K562 (cell line): ENCODE data around the gene LYPLA2. TPM values are rescaled to one million over a fixed set of nuclear protein-coding genes. Genes with fewer than 3 reads are reported as not detected.

Experiments
- CHD4 ChIP-seq: fragments of 200-600 bp; sonication (generic); IDR thresholded peaks from 3 replicates; pipeline ENCODE4 v1.6.1; 2012; ENCODE audit warnings: low read depth, mild to moderate bottlenecking, mixed read lengths, low read length, inconsistent platforms; ENCODE audit not compliant: insufficient read depth, insufficient replicate concordance, poor library complexity, severe bottlenecking
- HNRNPUL1 ChIP-seq: fragments of 200-400 bp; formaldehyde crosslinking; IDR thresholded peaks from 2 replicates; pipeline ENCODE4 v1.6.1; 2017; ENCODE audit warnings: low read length
- MYC ChIP-seq, 2 experiments: fragments of 250-450 bp in 1 of 2; sonication (Bioruptor Pico) in 1 of 2; IDR thresholded peaks; 2 replicates each; pipeline versions ENCODE4 v1.5.1 to v1.6.1; 2012 to 2021; ENCODE audit warnings: low read depth in 2 of 2, borderline replicate concordance in 1 of 2, improper control_type of control experiment in 1 of 2, low read length in 1 of 2, mild to moderate bottlenecking in 1 of 2, moderate library complexity in 1 of 2
- NEUROD1 ChIP-seq: fragments of 150-350 bp; IDR thresholded peaks from 2 replicates; pipeline ENCODE4 v1.6.1; 2014; ENCODE audit warnings: borderline replicate concordance, low read length, low read depth; ENCODE audit not compliant: partially characterized antibody
- PRPF4 ChIP-seq: fragments of 200-400 bp; formaldehyde crosslinking; IDR thresholded peaks from one replicate; pipeline ENCODE4 v1.6.1; 2017; ENCODE audit warnings: low read length, low read depth, mild to moderate bottlenecking; ENCODE audit not compliant: insufficient read depth, poor library complexity, severe bottlenecking
- RBBP5 ChIP-seq: fragments of 200-600 bp; sonication (generic); IDR thresholded peaks from 2 replicates; pipeline ENCODE4 v1.6.1; 2012; ENCODE audit warnings: borderline replicate concordance, mild to moderate bottlenecking, low read length, control low read depth, inconsistent platforms; ENCODE audit not compliant: insufficient read depth, poor library complexity, severe bottlenecking
- TAF1 ChIP-seq: IDR thresholded peaks from 2 replicates; pipeline ENCODE4 v1.6.1; 2011; ENCODE audit warnings: mild to moderate bottlenecking, low read length, moderate library complexity; ENCODE audit not compliant: insufficient read depth, control insufficient read depth, severe bottlenecking; ENCODE audit errors: extremely low read depth
- TCFL5 ChIP-seq: fragments of 250-450 bp; sonication (Bioruptor Pico); conservative IDR thresholded peaks from 2 replicates; pipeline ENCODE4 v1.6.1; 2021; ENCODE audit warnings: mild to moderate bottlenecking, moderate library complexity, matching md5 sums
- TOE1 ChIP-seq, 2 experiments: fragments of 450-650 bp in 1 of 2; sonication (generic) in 1 of 2; formaldehyde crosslinking in 1 of 2; IDR thresholded peaks; 2 replicates each; pipeline versions ENCODE4 v1.7.1 to v1.8.0; 2016 to 2022; ENCODE audit warnings: borderline replicate concordance in 2 of 2, mild to moderate bottlenecking in 2 of 2, antibody characterized with exemption in 1 of 2, inconsistent platforms in 1 of 2, low read depth in 1 of 2, missing genetic modification reagents in 1 of 2, moderate library complexity in 1 of 2
- ZC3H11A ChIP-seq: IDR thresholded peaks from 2 replicates; pipeline ENCODE4 v1.6.1; 2012; ENCODE audit warnings: low read depth, low read length, improper control_type of control experiment
- ZFP1 ChIP-seq: fragments of 450-650 bp; formaldehyde crosslinking; IDR thresholded peaks from 2 replicates; pipeline ENCODE4 v1.4.0; 2020; ENCODE audit warnings: mild to moderate bottlenecking, mixed read lengths
- polyA plus RNA-seq, 8 experiments: library from polyadenylated mRNA; depleted of rRNA in 4 of 8; stranded (reverse) in 5 of 8; unstranded in 3 of 8; fragments of >200 nt; fragmentation: Nextera tagmentation in 2 of 8; fragmentation: Illumina TruSeq in 1 of 8; extraction: Ambion mirVana in 2 of 8; extraction: Trizol in 1 of 8; gene quantifications; 2 replicates each; pipeline versions ENCODE4 v1.2.1 to v1.2.3, GENCODE V29; 2011 to 2014; ENCODE audit warnings: inconsistent platforms in 1 of 8, missing spikeins in 1 of 8
- total RNA-seq, 7 experiments: library from RNA; depleted of rRNA in 6 of 7; stranded (reverse); fragments of >200 nt in 6 of 7; fragmentation: Illumina TruSeq in 2 of 7; extraction: Trizol in 2 of 7; gene quantifications; 2 replicates each; pipeline versions ENCODE4 v1.2.1 to v1.2.3, GENCODE V29; 2011 to 2021; ENCODE audit warnings: low replicate concordance in 1 of 7
- TF ChIP-seq, protein P1 (sequence below): fragments of 450-650 bp; conservative IDR thresholded peaks from 2 replicates; pipeline ENCODE4 v1.6.1; 2016; ENCODE audit warnings: missing genetic modification characterization, low read depth, mild to moderate bottlenecking, control low read depth, missing compliant biosample characterization
- TF ChIP-seq, protein P2 (sequence below), 2 experiments: fragments of 450-650 bp; IDR thresholded peaks; 2 replicates each; pipeline ENCODE4 v1.6.1; 2016
- TF ChIP-seq, protein P3 (sequence below): IDR thresholded peaks from 2 replicates; pipeline ENCODE4 v1.6.1; 2012; ENCODE audit warnings: low read depth, low read length, improper control_type of control experiment, borderline replicate concordance
- TF ChIP-seq, protein P4 (sequence below): fragments of 450-650 bp; IDR thresholded peaks from 2 replicates; pipeline ENCODE4 v1.6.1; 2016
- TF ChIP-seq, protein P5 (sequence below), 2 experiments: fragments of 450-650 bp in 1 of 2; sonication (generic) in 1 of 2; formaldehyde crosslinking in 1 of 2; IDR thresholded peaks in 1 of 2; conservative IDR thresholded peaks in 1 of 2; 2 replicates each; pipeline versions ENCODE4 v1.6.1 to v1.8.1; 2016 to 2023; ENCODE audit warnings: mild to moderate bottlenecking in 2 of 2, moderate library complexity in 2 of 2, inconsistent platforms in 1 of 2, missing genetic modification reagents in 1 of 2

Gene LYPLA2
- total and polyA plus RNA-seq, 9 of the 15 experiments (the other 6 are each of a cell fraction or from before 2014, with no cell fraction given): 3.9 to 128 (median 60.1) TPM

DNA sequence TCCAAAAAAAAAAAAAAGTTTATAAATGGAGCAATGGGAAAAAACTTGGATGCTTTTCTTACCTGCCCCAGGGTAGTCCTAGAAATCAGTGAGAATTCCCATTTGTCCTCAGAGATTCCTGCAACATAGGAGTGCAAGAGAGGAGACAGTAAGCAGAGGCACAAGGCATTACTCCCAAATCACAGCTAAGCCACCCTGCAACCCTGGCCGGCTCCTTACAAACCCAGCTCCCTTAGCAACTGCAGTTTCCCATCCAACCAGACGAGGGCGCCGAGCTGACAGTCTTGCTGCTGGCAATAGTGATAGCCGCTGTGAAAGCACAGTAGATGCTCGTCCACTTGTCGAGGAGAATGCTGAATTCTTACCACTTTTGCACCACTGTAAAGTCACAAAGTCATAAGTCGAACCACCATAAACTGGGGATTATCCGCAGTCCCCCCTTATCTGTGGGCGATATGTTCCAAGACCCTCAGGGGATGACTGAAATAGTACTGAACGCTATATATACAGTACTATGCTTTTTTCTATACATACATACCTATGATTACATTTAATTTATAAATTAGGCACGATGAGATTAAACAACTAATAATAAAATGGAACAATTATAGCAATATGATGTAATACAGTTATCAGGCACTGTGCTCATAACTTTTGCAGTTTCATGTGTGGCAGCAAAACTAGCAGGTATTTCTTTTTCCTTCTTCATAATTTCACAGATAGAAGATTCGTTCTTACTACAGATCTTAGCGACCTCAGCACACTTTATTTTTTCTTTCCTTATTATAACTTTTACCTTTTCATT lies 18.7 kb upstream of the LYPLA2 start (continued):
- TF ChIP-seq, protein P1, sequence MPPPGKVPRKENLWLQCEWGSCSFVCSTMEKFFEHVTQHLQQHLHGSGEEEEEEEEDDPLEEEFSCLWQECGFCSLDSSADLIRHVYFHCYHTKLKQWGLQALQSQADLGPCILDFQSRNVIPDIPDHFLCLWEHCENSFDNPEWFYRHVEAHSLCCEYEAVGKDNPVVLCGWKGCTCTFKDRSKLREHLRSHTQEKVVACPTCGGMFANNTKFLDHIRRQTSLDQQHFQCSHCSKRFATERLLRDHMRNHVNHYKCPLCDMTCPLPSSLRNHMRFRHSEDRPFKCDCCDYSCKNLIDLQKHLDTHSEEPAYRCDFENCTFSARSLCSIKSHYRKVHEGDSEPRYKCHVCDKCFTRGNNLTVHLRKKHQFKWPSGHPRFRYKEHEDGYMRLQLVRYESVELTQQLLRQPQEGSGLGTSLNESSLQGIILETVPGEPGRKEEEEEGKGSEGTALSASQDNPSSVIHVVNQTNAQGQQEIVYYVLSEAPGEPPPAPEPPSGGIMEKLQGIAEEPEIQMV (tag): no peak
- no peak for TF ChIP-seq HNRNPUL1
- TF ChIP-seq, protein P2, sequence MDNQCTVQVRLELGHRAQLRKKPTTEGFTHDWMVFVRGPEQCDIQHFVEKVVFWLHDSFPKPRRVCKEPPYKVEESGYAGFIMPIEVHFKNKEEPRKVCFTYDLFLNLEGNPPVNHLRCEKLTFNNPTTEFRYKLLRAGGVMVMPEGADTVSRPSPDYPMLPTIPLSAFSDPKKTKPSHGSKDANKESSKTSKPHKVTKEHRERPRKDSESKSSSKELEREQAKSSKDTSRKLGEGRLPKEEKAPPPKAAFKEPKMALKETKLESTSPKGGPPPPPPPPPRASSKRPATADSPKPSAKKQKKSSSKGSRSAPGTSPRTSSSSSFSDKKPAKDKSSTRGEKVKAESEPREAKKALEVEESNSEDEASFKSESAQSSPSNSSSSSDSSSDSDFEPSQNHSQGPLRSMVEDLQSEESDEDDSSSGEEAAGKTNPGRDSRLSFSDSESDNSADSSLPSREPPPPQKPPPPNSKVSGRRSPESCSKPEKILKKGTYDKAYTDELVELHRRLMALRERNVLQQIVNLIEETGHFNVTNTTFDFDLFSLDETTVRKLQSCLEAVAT (IDR thresholded peaks at IDR 0.05): 0 out of 4 replicates have a peak, but pooled peaks of 1 of the 2 experiments have one; percentile 21
- TF ChIP-seq PRPF4: no peak
- TF ChIP-seq, protein P3, sequence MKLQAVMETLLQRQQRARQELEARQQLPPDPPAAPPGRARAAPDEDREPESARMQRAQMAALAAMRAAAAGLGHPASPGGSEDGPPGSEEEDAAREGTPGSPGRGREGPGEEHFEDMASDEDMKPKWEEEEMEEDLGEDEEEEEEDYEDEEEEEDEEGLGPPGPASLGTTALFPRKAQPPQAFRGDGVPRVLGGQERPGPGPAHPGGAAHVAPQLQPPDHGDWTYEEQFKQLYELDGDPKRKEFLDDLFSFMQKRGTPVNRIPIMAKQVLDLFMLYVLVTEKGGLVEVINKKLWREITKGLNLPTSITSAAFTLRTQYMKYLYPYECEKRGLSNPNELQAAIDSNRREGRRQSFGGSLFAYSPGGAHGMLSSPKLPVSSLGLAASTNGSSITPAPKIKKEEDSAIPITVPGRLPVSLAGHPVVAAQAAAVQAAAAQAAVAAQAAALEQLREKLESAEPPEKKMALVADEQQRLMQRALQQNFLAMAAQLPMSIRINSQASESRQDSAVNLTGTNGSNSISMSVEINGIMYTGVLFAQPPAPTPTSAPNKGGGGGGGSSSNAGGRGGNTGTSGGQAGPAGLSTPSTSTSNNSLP: no peak
- no peak for TF ChIP-seq ZFP1
- peak; percentile 26 for TF ChIP-seq RBBP5
- TF ChIP-seq, protein P4, sequence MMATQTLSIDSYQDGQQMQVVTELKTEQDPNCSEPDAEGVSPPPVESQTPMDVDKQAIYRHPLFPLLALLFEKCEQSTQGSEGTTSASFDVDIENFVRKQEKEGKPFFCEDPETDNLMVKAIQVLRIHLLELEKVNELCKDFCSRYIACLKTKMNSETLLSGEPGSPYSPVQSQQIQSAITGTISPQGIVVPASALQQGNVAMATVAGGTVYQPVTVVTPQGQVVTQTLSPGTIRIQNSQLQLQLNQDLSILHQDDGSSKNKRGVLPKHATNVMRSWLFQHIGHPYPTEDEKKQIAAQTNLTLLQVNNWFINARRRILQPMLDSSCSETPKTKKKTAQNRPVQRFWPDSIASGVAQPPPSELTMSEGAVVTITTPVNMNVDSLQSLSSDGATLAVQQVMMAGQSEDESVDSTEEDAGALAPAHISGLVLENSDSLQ: peak; percentile 40; the same call in 1 of the 2 replicates
- TF ChIP-seq NEUROD1: peak; percentile 56
- TF ChIP-seq, protein P5, sequence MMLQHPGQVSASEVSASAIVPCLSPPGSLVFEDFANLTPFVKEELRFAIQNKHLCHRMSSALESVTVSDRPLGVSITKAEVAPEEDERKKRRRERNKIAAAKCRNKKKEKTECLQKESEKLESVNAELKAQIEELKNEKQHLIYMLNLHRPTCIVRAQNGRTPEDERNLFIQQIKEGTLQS (IDR thresholded peaks at IDR 0.05): 0 out of 2 replicates have a peak, but pooled peaks have one; percentile 29
- TF ChIP-seq, protein P5 (CRISPR knock-in tag; conservative IDR thresholded peaks at IDR 0.05): no peak
- no peak for TF ChIP-seq TAF1
- 0 out of 2 replicates have a peak, but pooled peaks have one; percentile 67 for TF ChIP-seq ZC3H11A
- TF ChIP-seq TCFL5 (CRISPR knock-in tag): no peak
- no peak for TF ChIP-seq CHD4
- TF ChIP-seq TOE1 (IDR thresholded peaks at IDR 0.05; ENCODE audit: borderline replicate concordance): 0 out of 2 replicates have a peak, but pooled peaks have one; percentile 32
- TF ChIP-seq TOE1 (CRISPR knock-in tag; IDR thresholded peaks at IDR 0.05; ENCODE audit: borderline replicate concordance, low read depth): no peak
- no peak for TF ChIP-seq MYC (IDR thresholded peaks at IDR 0.05; ENCODE audit: low read depth, low read length)
- no peak for TF ChIP-seq MYC (CRISPR knock-in tag; IDR thresholded peaks at IDR 0.05; ENCODE audit: borderline replicate concordance, low read depth)
